Gastrocnemius medialis (tissue), 4 donors: Measurements from ENCODE around the gene NKX1-1.

Experiments used
- POLR2A ChIP-seq, 2 donors: fragments of 450-650 bp; IDR thresholded peaks; one replicate each; pipeline ENCODE4 v1.6.1; 2017; ENCODE audit warnings: antibody characterized with exemption in 2 of 2, mild to moderate bottlenecking in 2 of 2, moderate library complexity in 2 of 2
- TF ChIP-seq, protein P1 (sequence below), 5 experiments: fragments of 450-650 bp in 3 of 5; fragments of 200-600 bp in 2 of 5; sonication (generic) in 2 of 5; IDR thresholded peaks in 4 of 5; conservative IDR thresholded peaks in 1 of 5; 1 replicate in 4 of 5; 2 replicates in 1 of 5; pipeline ENCODE4 v1.5.1; 2016 to 2019; ENCODE audit warnings: antibody characterized with exemption in 5 of 5, mild to moderate bottlenecking in 3 of 5, moderate library complexity in 3 of 5

DNA sequence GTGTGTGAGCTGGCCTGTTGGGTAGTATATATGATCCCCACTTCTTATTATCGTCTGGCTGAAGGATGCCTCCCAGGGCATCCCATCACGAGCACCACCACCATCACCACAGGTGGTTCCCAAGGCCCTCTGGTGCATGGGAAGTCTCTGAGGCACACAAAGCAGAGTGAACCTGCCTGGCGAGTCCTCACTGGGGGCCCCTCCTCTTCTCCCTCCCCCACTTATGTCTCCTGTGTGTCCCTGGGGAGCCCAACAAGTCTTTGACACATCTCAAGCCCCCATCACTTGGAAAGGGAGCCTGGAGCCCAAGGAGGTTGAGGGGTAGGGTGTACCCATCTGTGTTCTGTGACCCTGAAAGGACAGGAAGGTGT, 45.5 kb upstream of the NKX1-1 start:
- TF ChIP-seq, protein P1, sequence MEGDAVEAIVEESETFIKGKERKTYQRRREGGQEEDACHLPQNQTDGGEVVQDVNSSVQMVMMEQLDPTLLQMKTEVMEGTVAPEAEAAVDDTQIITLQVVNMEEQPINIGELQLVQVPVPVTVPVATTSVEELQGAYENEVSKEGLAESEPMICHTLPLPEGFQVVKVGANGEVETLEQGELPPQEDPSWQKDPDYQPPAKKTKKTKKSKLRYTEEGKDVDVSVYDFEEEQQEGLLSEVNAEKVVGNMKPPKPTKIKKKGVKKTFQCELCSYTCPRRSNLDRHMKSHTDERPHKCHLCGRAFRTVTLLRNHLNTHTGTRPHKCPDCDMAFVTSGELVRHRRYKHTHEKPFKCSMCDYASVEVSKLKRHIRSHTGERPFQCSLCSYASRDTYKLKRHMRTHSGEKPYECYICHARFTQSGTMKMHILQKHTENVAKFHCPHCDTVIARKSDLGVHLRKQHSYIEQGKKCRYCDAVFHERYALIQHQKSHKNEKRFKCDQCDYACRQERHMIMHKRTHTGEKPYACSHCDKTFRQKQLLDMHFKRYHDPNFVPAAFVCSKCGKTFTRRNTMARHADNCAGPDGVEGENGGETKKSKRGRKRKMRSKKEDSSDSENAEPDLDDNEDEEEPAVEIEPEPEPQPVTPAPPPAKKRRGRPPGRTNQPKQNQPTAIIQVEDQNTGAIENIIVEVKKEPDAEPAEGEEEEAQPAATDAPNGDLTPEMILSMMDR (IDR thresholded peaks at IDR 0.05 in 4 of 5, conservative IDR thresholded peaks at IDR 0.05 in 1 of 5): no peak
- TF ChIP-seq POLR2A (IDR thresholded peaks at IDR 0.05): no peak
